Measurements from ENCODE around the gene PPM1F. TPM values are rescaled to one million over a fixed set of nuclear protein-coding genes. Genes with fewer than 3 reads are reported as not detected.

PPM1F gene
- total RNA-seq, 1 donor from 2014 or later: 35.6 TPM

- intact Hi-C loops (cut with DNase I): no loop called here
- Histone ChIP-seq H3K4me1 (peaks cover 70% of the 10 kb centered on the region), H3K9me3 (no peaks in the 10 kb centered on the region), H3K27me3 (no peaks in the 10 kb centered on the region), H3K27ac (peak overlapping the region; percentile 88), H3K4me3 (no peak overlapping the region), H3K36me3 (peaks cover 0 to 12% of the 10 kb centered on the region in 2 donors)
- TF ChIP-seq POLR2AphosphoS5 (IDR thresholded peaks at IDR 0.05; ENCODE audit: insufficient read depth in 1 of 2, low read depth in 1 of 2) (no peak), CTCF (IDR thresholded peaks at IDR 0.05) (no peak), POLR2A (IDR thresholded peaks at IDR 0.05) (no peak)
- no peak for DNase-seq (ENCODE audit: extremely low spot score in 2 of 2)
These were observed 2.7 kb downstream of the PPM1F start for GRCh38 chr22:21949948-21950347.

GRCh38 chr22:21949569-21949918 is 3.1 kb downstream of the PPM1F start:
- no peak for TF ChIP-seq POLR2AphosphoS5 (IDR thresholded peaks at IDR 0.05; ENCODE audit: insufficient read depth in 1 of 2, low read depth in 1 of 2)
- TF ChIP-seq CTCF (IDR thresholded peaks at IDR 0.05): no peak
- TF ChIP-seq POLR2A (IDR thresholded peaks at IDR 0.05): no peak
- no peaks in the 10 kb centered on the region for H3K27me3 ChIP-seq
- intact Hi-C loops (cut with DNase I): no loop called here
- no peak for DNase-seq (ENCODE audit: extremely low spot score in 2 of 2)
- H3K27ac ChIP-seq: peak overlapping the region; percentile 88
- no peaks in the 10 kb centered on the region for H3K9me3 ChIP-seq
- H3K36me3 ChIP-seq: peaks cover 0 to 16% of the 10 kb centered on the region in 2 donors
- no peak overlapping the region for H3K4me3 ChIP-seq
- H3K4me1 ChIP-seq: peaks cover 72% of the 10 kb centered on the region

- Histone ChIP-seq H3K27me3 (no peaks in the 10 kb centered on the region), H3K27ac (peak overlapping the region; percentile 88), H3K36me3 (peaks cover 0 to 21% of the 10 kb centered on the region in 2 donors), H3K4me3 (no peak overlapping the region), H3K4me1 (peaks cover 78% of the 10 kb centered on the region), H3K9me3 (no peaks in the 10 kb centered on the region)
- intact Hi-C loops (cut with DNase I): no loop called here
- DNase-seq (ENCODE audit: extremely low spot score in 2 of 2): no peak
- TF ChIP-seq POLR2A (IDR thresholded peaks at IDR 0.05) (no peak), CTCF (IDR thresholded peaks at IDR 0.05) (no peak), POLR2AphosphoS5 (IDR thresholded peaks at IDR 0.05; ENCODE audit: insufficient read depth in 1 of 2, low read depth in 1 of 2) (no peak)
These were observed 3.7 kb downstream of the PPM1F start for GRCh38 chr22:21948824-21949568.

- peak overlapping the region; percentile 88 for H3K27ac ChIP-seq
- H3K4me1 ChIP-seq: peaks cover 84% of the 10 kb centered on the region
- peaks cover 0 to 22% of the 10 kb centered on the region in 2 donors for H3K36me3 ChIP-seq
- intact Hi-C loops (cut with DNase I): no loop called here
- H3K27me3 ChIP-seq: no peaks in the 10 kb centered on the region
- no peak overlapping the region for H3K4me3 ChIP-seq
- no peak for DNase-seq (ENCODE audit: extremely low spot score in 2 of 2)
- TF ChIP-seq POLR2A (IDR thresholded peaks at IDR 0.05): no peak
- no peak for TF ChIP-seq POLR2AphosphoS5 (IDR thresholded peaks at IDR 0.05; ENCODE audit: insufficient read depth in 1 of 2, low read depth in 1 of 2)
- no peak for TF ChIP-seq CTCF (IDR thresholded peaks at IDR 0.05)
- H3K9me3 ChIP-seq: no peaks in the 10 kb centered on the region
These were observed 4.3 kb downstream of the PPM1F start for GRCh38 chr22:21948390-21948789.
